ENCODE data around the gene CDH4.

DNA sequence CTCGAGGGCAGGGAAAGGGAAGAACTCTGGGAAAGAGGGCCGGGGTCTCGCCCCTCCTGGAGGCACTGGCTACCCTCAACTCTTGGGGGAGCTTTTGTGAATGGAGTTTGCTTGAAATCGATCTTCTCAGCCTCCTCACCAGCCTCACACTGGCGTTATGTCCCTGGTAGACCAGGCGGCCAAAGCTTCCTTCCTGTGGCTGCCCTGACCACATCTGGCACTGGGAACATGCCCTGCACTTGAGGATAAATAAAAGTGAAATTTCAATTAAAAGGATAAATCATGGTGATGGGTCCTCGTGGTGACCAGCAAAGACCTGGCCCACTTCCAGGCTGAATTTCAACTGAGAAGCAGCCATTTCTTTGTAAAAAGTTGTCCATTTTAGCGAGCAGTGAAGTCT, 578.9 kb downstream of the CDH4 start:
- TF ChIP-seq CREB1 (CRISPR knock-in tag; IDR thresholded peaks at IDR 0.05): no peak
- TF ChIP-seq, protein P1, sequence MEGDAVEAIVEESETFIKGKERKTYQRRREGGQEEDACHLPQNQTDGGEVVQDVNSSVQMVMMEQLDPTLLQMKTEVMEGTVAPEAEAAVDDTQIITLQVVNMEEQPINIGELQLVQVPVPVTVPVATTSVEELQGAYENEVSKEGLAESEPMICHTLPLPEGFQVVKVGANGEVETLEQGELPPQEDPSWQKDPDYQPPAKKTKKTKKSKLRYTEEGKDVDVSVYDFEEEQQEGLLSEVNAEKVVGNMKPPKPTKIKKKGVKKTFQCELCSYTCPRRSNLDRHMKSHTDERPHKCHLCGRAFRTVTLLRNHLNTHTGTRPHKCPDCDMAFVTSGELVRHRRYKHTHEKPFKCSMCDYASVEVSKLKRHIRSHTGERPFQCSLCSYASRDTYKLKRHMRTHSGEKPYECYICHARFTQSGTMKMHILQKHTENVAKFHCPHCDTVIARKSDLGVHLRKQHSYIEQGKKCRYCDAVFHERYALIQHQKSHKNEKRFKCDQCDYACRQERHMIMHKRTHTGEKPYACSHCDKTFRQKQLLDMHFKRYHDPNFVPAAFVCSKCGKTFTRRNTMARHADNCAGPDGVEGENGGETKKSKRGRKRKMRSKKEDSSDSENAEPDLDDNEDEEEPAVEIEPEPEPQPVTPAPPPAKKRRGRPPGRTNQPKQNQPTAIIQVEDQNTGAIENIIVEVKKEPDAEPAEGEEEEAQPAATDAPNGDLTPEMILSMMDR (IDR thresholded peaks at IDR 0.05): no peak
